ENCODE measurements around the gene KIF7. TPM values are rescaled to one million over a fixed set of nuclear protein-coding genes. Genes with fewer than 3 reads are reported as not detected.

Gene KIF7
- total and polyA plus RNA-seq, 2 donors from 2014 or later, result 1.4 to 4.2 TPM

DNA sequence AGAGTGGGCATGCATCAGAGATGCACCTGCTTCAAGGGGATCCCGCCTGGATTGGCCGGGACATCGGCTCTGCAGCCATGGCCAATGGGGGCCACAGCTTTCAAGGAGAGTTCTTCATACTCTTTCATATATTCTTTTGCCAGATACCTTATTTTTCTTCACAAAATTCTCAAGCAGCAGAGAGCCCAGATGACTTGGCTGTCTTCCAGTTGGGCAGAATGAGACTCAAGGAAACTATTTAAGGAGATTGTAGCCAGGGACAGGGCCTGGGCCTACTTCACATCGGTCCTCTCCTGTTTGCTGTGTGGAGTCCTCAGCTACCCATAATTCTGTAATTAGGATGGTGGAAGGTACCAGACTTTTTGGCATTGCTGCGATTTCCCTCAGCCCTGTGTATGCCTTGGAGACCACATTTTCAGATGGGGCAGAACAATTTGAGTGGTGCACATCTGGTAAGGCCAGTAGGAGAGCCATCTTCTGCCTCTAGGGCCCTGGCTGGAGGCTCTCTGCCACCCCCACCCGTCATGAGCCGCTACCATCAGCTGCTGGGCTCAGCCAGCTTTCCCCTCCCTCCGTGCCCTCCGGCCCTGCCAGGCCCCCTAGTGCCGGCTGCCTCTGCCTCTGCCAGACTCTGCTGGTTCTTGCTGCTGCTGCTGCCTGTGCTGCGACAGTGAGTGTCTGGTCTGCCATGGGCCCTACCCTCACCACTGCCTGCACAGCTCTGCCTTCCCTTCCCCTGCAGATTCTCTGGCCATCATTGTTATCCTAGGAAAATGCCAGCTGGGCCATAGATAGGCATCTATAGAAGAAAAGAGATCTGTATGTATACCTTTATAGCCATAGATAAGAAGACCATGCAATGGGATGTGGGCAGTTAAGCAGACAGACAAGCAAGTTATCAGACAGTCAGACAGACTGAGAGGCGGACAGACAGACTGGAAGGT, 17.2 kb upstream of the KIF7 start:
- intact Hi-C loops (cut with DNase I), result no loop called here
- Histone ChIP-seq H3K4me1 (ENCODE audit: control insufficient read depth in 2 of 3, insufficient read depth in 2 of 3, low read depth in 1 of 3, low read length in 3 of 3) (no peaks in the 10 kb centered on the region), H3K36me3 (ENCODE audit: control insufficient read depth in 2 of 3, insufficient read depth in 3 of 3, low read length in 3 of 3) (no peaks in the 10 kb centered on the region), H3K9me3 (ENCODE audit: control insufficient read depth in 2 of 3, insufficient read depth in 1 of 3, low read length in 3 of 3) (no peaks in the 10 kb centered on the region), H3K4me3 (ENCODE audit: low read length in 3 of 3) (no peak overlapping the region), H3K27me3 (ENCODE audit: control insufficient read depth, insufficient read depth, low read length) (no peaks in the 10 kb centered on the region), H3K9ac (ENCODE audit: low read length in 3 of 3) (no peak overlapping the region), H3K27ac (ENCODE audit: low read depth in 2 of 2, low read length in 2 of 2) (no peak overlapping the region)
- no peak for DNase-seq
- TF ChIP-seq, protein P1, sequence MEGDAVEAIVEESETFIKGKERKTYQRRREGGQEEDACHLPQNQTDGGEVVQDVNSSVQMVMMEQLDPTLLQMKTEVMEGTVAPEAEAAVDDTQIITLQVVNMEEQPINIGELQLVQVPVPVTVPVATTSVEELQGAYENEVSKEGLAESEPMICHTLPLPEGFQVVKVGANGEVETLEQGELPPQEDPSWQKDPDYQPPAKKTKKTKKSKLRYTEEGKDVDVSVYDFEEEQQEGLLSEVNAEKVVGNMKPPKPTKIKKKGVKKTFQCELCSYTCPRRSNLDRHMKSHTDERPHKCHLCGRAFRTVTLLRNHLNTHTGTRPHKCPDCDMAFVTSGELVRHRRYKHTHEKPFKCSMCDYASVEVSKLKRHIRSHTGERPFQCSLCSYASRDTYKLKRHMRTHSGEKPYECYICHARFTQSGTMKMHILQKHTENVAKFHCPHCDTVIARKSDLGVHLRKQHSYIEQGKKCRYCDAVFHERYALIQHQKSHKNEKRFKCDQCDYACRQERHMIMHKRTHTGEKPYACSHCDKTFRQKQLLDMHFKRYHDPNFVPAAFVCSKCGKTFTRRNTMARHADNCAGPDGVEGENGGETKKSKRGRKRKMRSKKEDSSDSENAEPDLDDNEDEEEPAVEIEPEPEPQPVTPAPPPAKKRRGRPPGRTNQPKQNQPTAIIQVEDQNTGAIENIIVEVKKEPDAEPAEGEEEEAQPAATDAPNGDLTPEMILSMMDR (IDR thresholded peaks at IDR 0.05; ENCODE audit: borderline replicate concordance, extremely low read depth, insufficient read depth), result no peak
- FAIRE-seq, result no peak

DNA sequence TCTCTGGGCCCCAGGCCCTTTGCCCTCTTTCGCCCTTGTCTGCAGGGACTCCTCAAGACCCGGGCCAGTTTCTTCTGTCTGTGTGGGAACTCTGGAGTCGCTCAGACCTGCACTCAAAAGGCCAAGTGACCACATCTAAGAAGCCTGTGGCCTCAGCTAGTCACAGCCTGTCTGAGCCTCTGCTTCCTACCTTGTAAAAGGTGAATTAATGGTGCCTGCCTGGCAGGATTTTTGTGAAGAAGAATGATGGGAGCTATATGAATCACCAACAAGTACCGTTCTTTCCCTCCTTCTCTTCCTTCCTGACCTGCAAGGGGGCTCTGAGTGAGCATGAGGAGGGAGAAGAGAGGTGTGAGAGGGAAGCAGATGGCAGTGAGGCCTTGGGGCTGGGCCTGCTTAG, 16.4 kb upstream of the KIF7 start:
- intact Hi-C loops (cut with DNase I), result no loop called here
- no peak overlapping the region for H3K4me3 ChIP-seq (ENCODE audit: low read length in 3 of 3)
- FAIRE-seq (no peak), DNase-seq (no peak)
- no peaks in the 10 kb centered on the region for H3K9me3 ChIP-seq (ENCODE audit: control insufficient read depth in 2 of 3, insufficient read depth in 1 of 3, low read length in 3 of 3)
- H3K27ac ChIP-seq (ENCODE audit: low read depth in 2 of 2, low read length in 2 of 2), result no peak overlapping the region
- no peaks in the 10 kb centered on the region for H3K36me3 ChIP-seq (ENCODE audit: control insufficient read depth in 2 of 3, insufficient read depth in 3 of 3, low read length in 3 of 3)
- no peak overlapping the region for H3K9ac ChIP-seq (ENCODE audit: low read length in 3 of 3)
- H3K4me1 ChIP-seq (ENCODE audit: control insufficient read depth in 2 of 3, insufficient read depth in 2 of 3, low read depth in 1 of 3, low read length in 3 of 3), result no peaks in the 10 kb centered on the region
- no peaks in the 10 kb centered on the region for H3K27me3 ChIP-seq (ENCODE audit: control insufficient read depth, insufficient read depth, low read length)
- TF ChIP-seq, protein P1 (IDR thresholded peaks at IDR 0.05; ENCODE audit: borderline replicate concordance, extremely low read depth, insufficient read depth), result no peak

DNA sequence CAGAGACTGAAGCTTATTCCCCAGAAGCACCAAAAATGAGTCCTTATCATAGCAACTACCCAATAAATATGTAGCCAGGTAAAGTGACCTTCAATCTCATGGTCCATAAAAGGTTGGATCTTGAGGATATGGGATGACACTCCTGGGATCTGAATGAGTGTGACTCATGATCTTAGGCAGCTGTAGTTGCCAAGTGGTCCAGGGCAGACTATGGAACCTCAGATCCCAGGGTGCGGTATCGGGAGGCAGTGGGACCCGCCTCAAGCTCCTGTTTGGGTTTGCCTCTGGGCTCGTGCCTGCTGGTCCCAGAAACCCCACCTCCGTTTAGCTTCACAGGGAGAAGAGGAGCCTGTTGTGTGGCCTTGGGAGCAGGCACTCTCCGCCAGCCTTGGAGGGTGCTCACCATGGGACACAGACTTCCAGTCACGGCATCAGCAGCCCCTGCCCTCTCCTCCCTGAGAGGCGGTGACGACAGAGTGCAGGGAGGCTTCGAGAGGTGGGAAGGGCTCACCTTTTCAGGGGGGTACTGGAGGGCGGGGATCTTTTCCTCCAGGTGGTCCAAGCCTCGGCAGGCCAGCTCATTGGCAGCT, 15.8 kb upstream of the KIF7 start:
- intact Hi-C loops (cut with DNase I), result no loop called here
- H3K4me3 ChIP-seq (ENCODE audit: low read length in 3 of 3), result no peak overlapping the region
- H3K9me3 ChIP-seq (ENCODE audit: control insufficient read depth in 2 of 3, insufficient read depth in 1 of 3, low read length in 3 of 3), result no peaks in the 10 kb centered on the region
- TF ChIP-seq, protein P1 (IDR thresholded peaks at IDR 0.05; ENCODE audit: borderline replicate concordance, extremely low read depth, insufficient read depth), result no peak
- no peaks in the 10 kb centered on the region for H3K4me1 ChIP-seq (ENCODE audit: control insufficient read depth in 2 of 3, insufficient read depth in 2 of 3, low read depth in 1 of 3, low read length in 3 of 3)
- no peak for DNase-seq
- FAIRE-seq, result no peak
- H3K36me3 ChIP-seq (ENCODE audit: control insufficient read depth in 2 of 3, insufficient read depth in 3 of 3, low read length in 3 of 3), result no peaks in the 10 kb centered on the region
- H3K27ac ChIP-seq (ENCODE audit: low read depth in 2 of 2, low read length in 2 of 2), result no peak overlapping the region
- H3K9ac ChIP-seq (ENCODE audit: low read length in 3 of 3), result no peak overlapping the region
- no peaks in the 10 kb centered on the region for H3K27me3 ChIP-seq (ENCODE audit: control insufficient read depth, insufficient read depth, low read length)

Data from kidney (tissue), 14 donors.